HepG2 (cell line): ENCODE measurements around the gene LYRM2. TPM values are rescaled to one million over a fixed set of nuclear protein-coding genes. Genes with fewer than 3 reads are reported as not detected.

Source experiments
- CREB1 ChIP-seq, 2 experiments: fragments of 450-650 bp in 1 of 2; IDR thresholded peaks; 2 replicates each; pipeline ENCODE4 v1.6.1; 2016 to 2017; ENCODE audit warnings: control low read depth in 1 of 2, mild to moderate bottlenecking in 1 of 2, missing compliant biosample characterization in 1 of 2, missing genetic modification characterization in 1 of 2
- DMAP1 ChIP-seq: IDR thresholded peaks from 2 replicates; pipeline ENCODE4 v1.6.1; 2016
- HNF4G ChIP-seq, 2 experiments: sonication (generic) in 1 of 2; formaldehyde crosslinking in 1 of 2; IDR thresholded peaks; 2 replicates each; pipeline versions ENCODE4 v1.4.0 to v1.6.1; 2011 to 2020; ENCODE audit warnings: borderline replicate concordance in 2 of 2, low read depth in 2 of 2, mild to moderate bottlenecking in 2 of 2, low read length in 1 of 2, missing genetic modification reagents in 1 of 2, moderate library complexity in 1 of 2
- HNRNPL ChIP-seq: fragments of 200-400 bp; formaldehyde crosslinking; IDR thresholded peaks from 2 replicates; pipeline ENCODE4 v1.6.1; 2017; ENCODE audit warnings: mild to moderate bottlenecking, low read depth, low read length
- KAT8 ChIP-seq: IDR thresholded peaks from 2 replicates; pipeline ENCODE4 v1.6.1; 2016; ENCODE audit warnings: missing genetic modification reagents, missing compliant biosample characterization
- RFX1 ChIP-seq: fragments of 450-650 bp; IDR thresholded peaks from 2 replicates; pipeline ENCODE4 v1.6.1; 2017
- SNAPC2 ChIP-seq: sonication (generic); formaldehyde crosslinking; IDR thresholded peaks from 2 replicates; pipeline ENCODE4 v1.8.1; 2022; ENCODE audit warnings: mild to moderate bottlenecking, missing genetic modification reagents
- SOX6 ChIP-seq, 2 experiments: fragments of 450-650 bp in 1 of 2; sonication (generic) in 1 of 2; formaldehyde crosslinking in 1 of 2; IDR thresholded peaks; 2 replicates each; pipeline versions ENCODE4 v1.4.0 to v1.6.1; 2017 to 2020; ENCODE audit warnings: antibody characterized with exemption in 1 of 2, mild to moderate bottlenecking in 1 of 2, missing genetic modification reagents in 1 of 2
- SP5 ChIP-seq: IDR thresholded peaks from 2 replicates; pipeline ENCODE4 v1.6.1; 2016; ENCODE audit warnings: low read depth, borderline replicate concordance
- TAF15 ChIP-seq: fragments of 200-400 bp; formaldehyde crosslinking; IDR thresholded peaks from one replicate; pipeline ENCODE4 v1.6.1; 2018; ENCODE audit warnings: mild to moderate bottlenecking, low read depth, low read length; ENCODE audit not compliant: poor library complexity, severe bottlenecking
- ZNF17 ChIP-seq: sonication (generic); formaldehyde crosslinking; IDR thresholded peaks from 2 replicates; pipeline ENCODE4 v1.5.0; 2020; ENCODE audit warnings: mild to moderate bottlenecking, missing genetic modification reagents
- ZNF264 ChIP-seq: sonication (generic); formaldehyde crosslinking; IDR thresholded peaks from 2 replicates; pipeline ENCODE4 v1.4.0; 2020; ENCODE audit warnings: missing genetic modification reagents
- ZNF274 ChIP-seq: sonication (generic); formaldehyde crosslinking; IDR thresholded peaks from 2 replicates; pipeline ENCODE4 v1.5.1; 2020; ENCODE audit warnings: mild to moderate bottlenecking, missing genetic modification reagents
- ZNF670 ChIP-seq: sonication (generic); formaldehyde crosslinking; IDR thresholded peaks from 2 replicates; pipeline ENCODE4 v1.8.0; 2022; ENCODE audit warnings: mild to moderate bottlenecking, missing genetic modification reagents, borderline replicate concordance
- ZNF709 ChIP-seq: sonication (generic); formaldehyde crosslinking; IDR thresholded peaks from 2 replicates; pipeline ENCODE4 v1.5.0; 2020; ENCODE audit warnings: mild to moderate bottlenecking, missing genetic modification reagents
- ZNF768 ChIP-seq: sonication (generic); formaldehyde crosslinking; IDR thresholded peaks from 2 replicates; pipeline ENCODE4 v1.4.0; 2020; ENCODE audit warnings: missing genetic modification reagents
- ZNF776 ChIP-seq: sonication (generic); formaldehyde crosslinking; IDR thresholded peaks from 2 replicates; pipeline ENCODE4 v1.4.0; 2020; ENCODE audit warnings: mild to moderate bottlenecking, missing genetic modification reagents
- ZNF788 ChIP-seq: sonication (generic); formaldehyde crosslinking; IDR thresholded peaks from 2 replicates; pipeline ENCODE4 v1.5.0; 2020; ENCODE audit warnings: mild to moderate bottlenecking, missing genetic modification reagents, borderline replicate concordance
- ZNF850 ChIP-seq: sonication (generic); formaldehyde crosslinking; conservative IDR thresholded peaks from 2 replicates; pipeline ENCODE4 v1.9.0; 2021; ENCODE audit warnings: mild to moderate bottlenecking, missing genetic modification reagents
- ZZZ3 ChIP-seq: sonication (generic); formaldehyde crosslinking; IDR thresholded peaks from 2 replicates; pipeline ENCODE4 v1.4.0; 2020; ENCODE audit warnings: missing genetic modification reagents, mild to moderate bottlenecking, borderline replicate concordance
- polyA plus RNA-seq, 8 experiments: library from polyadenylated mRNA; depleted of rRNA in 3 of 8; stranded (reverse) in 7 of 8; unstranded in 1 of 8; fragments of >200 nt; fragmentation: Illumina TruSeq in 4 of 8; extraction: Trizol in 4 of 8; gene quantifications; 2 replicates each; pipeline versions ENCODE4 v1.2.1 to v1.2.3, GENCODE V29; 2011 to 2016; ENCODE audit warnings: low read depth in 4 of 8, missing spikeins in 1 of 8, mixed read lengths in 1 of 8; ENCODE audit not compliant: insufficient read depth in 1 of 8
- total RNA-seq, 5 experiments: library from RNA; depleted of rRNA; stranded (reverse); fragments of >200 nt; fragmentation: Illumina TruSeq; extraction: Trizol; gene quantifications; 2 replicates each; pipeline ENCODE4 v1.2.3, GENCODE V29; 2016; ENCODE audit warnings: low read depth in 1 of 5
- TF ChIP-seq, protein P1 (sequence below): sonication (generic); formaldehyde crosslinking; IDR thresholded peaks from 2 replicates; pipeline ENCODE4 v1.4.0; 2020; ENCODE audit warnings: missing genetic modification reagents
- TF ChIP-seq, protein P2 (sequence below): sonication (generic); formaldehyde crosslinking; IDR thresholded peaks from 2 replicates; pipeline ENCODE4 v1.4.0; 2020; ENCODE audit warnings: low read depth, mild to moderate bottlenecking, missing genetic modification reagents

Gene LYRM2
- total and polyA plus RNA-seq, 2 of the 13 experiments (the other 11 are each of a cell fraction or from before 2014, with no cell fraction given) = 17.8 to 32.6 TPM

DNA sequence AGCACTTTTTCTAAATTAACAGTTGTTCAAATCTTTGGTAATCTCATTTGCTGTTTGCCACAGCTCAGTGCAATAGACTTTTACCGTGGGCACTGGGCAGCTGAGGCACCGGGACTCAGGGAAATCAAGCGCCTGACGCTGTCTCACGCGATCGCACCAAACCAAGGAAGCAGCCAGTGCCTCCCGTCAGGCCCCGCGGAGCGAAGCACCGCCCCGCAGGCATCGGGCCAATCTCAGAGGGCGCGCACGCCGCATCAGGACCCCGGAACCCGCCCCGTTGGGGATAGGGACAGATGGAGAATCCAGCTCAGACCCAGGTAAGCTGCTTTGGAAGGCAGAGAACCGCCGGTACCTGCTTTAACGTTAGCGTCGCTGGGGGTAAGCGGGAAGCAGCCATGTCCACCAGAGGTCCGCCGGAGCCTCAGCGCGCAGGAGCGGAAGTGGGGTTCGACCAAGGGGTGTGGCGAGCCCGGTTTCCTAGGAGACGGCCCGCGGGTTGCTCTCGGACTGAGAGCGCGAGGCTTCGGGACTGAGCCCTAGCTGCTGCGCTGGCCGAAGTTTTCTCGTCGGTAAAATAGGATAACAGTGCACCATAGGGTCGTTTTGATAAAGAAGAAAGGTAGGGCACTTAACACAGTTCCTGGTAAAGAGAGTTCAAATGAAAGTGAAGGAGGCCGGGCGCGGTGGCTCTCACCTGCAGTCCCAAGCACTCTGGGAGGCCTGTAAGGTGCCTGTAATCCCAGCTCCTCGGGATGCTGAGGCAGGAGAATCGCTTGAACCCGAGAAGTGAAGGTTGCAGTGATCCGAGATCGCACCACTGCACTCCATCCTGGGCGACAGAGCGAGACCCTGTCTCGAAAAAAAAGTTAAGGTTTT, at the start of gene LYRM2 (continued):
- TF ChIP-seq KAT8 (peak; percentile 95), ZNF670 (CRISPR knock-in tag) (peak; percentile 54; the same call in 1 of the 2 replicates), ZNF274 (CRISPR knock-in tag) (peak; percentile 75; the same call in 1 of the 2 replicates), ZNF709 (CRISPR knock-in tag) (peak; percentile 76; the same call in 1 of the 2 replicates), ZNF776 (CRISPR knock-in tag) (0 out of 2 replicates have a peak, but pooled peaks have one; percentile 37), CREB1 (IDR thresholded peaks at IDR 0.05) (no peak; the same call in 1 of the 2 replicates), CREB1 (CRISPR knock-in tag; IDR thresholded peaks at IDR 0.05) (peak; percentile 44; the same call in 1 of the 2 replicates), HNRNPL (0 out of 2 replicates have a peak, but pooled peaks have one; percentile 51), RFX1 (peak; percentile 68), ZNF17 (no peak), SP5 (CRISPR knock-in tag) (peak; percentile 29; the same call in 1 of the 2 replicates), SOX6 (IDR thresholded peaks at IDR 0.05) (no peak), SOX6 (CRISPR knock-in tag; IDR thresholded peaks at IDR 0.05) (peak; percentile 65), ZNF768 (CRISPR knock-in tag) (peak; percentile 68), ZZZ3 (CRISPR knock-in tag) (peak; percentile 70; the same call in 1 of the 2 replicates), HNF4G (IDR thresholded peaks at IDR 0.05; ENCODE audit: borderline replicate concordance, low read depth, low read length) (peak; percentile 10; the same call in 1 of the 2 replicates), HNF4G (CRISPR knock-in tag; IDR thresholded peaks at IDR 0.05; ENCODE audit: borderline replicate concordance, low read depth) (no peak), ZNF850 (no peak), ZNF264 (peak; percentile 58; the same call in 1 of the 2 replicates), TAF15 (no peak), DMAP1 (CRISPR knock-in tag) (peak; percentile 86), SNAPC2 (CRISPR knock-in tag) (0 out of 2 replicates have a peak, but pooled peaks have one; percentile 68), ZNF788 (CRISPR knock-in tag) (peak; percentile 65; the same call in 1 of the 2 replicates)
- TF ChIP-seq, protein P1, sequence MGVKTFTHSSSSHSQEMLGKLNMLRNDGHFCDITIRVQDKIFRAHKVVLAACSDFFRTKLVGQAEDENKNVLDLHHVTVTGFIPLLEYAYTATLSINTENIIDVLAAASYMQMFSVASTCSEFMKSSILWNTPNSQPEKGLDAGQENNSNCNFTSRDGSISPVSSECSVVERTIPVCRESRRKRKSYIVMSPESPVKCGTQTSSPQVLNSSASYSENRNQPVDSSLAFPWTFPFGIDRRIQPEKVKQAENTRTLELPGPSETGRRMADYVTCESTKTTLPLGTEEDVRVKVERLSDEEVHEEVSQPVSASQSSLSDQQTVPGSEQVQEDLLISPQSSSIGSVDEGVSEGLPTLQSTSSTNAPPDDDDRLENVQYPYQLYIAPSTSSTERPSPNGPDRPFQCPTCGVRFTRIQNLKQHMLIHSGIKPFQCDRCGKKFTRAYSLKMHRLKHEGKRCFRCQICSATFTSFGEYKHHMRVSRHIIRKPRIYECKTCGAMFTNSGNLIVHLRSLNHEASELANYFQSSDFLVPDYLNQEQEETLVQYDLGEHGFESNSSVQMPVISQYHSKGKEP (CRISPR knock-in tag) = peak; percentile 52; the same call in 1 of the 2 replicates
- TF ChIP-seq, protein P2, sequence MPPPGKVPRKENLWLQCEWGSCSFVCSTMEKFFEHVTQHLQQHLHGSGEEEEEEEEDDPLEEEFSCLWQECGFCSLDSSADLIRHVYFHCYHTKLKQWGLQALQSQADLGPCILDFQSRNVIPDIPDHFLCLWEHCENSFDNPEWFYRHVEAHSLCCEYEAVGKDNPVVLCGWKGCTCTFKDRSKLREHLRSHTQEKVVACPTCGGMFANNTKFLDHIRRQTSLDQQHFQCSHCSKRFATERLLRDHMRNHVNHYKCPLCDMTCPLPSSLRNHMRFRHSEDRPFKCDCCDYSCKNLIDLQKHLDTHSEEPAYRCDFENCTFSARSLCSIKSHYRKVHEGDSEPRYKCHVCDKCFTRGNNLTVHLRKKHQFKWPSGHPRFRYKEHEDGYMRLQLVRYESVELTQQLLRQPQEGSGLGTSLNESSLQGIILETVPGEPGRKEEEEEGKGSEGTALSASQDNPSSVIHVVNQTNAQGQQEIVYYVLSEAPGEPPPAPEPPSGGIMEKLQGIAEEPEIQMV = peak; percentile 53; the same call in 1 of the 2 replicates
